Neuronal stem cell (in vitro differentiated cells): ENCODE results near the gene TRAF3IP3.

Experiments
- DNase-seq: peaks from one replicate; pipeline ENCODE4 v3.0.0-alpha.2; 2013; ENCODE audit warnings: low spot score
- H2AFZ ChIP-seq: one replicate; pipeline ENCODE4 v1.6.1; 2013; ENCODE audit warnings: mild to moderate bottlenecking, low read length, inconsistent platforms
- H2AK5ac ChIP-seq: 2 replicates; pipeline ENCODE4 v1.6.1; 2013; ENCODE audit warnings: low read depth, mild to moderate bottlenecking, inconsistent platforms, low read length, moderate library complexity, mixed read lengths
- H2BK120ac ChIP-seq: 2 replicates; pipeline ENCODE4 v1.6.1; 2013; ENCODE audit warnings: low read depth, mild to moderate bottlenecking, inconsistent platforms, low read length, moderate library complexity, mixed read lengths
- H2BK12ac ChIP-seq: one replicate; pipeline ENCODE4 v1.6.1; 2013; ENCODE audit warnings: low read length, inconsistent platforms
- H2BK15ac ChIP-seq: 2 replicates; pipeline ENCODE4 v1.6.1; 2013; ENCODE audit warnings: mild to moderate bottlenecking, low read length, inconsistent platforms, mixed read lengths
- H2BK5ac ChIP-seq: one replicate; pipeline ENCODE4 v1.6.1; 2013; ENCODE audit warnings: inconsistent platforms, mild to moderate bottlenecking, low read length, moderate library complexity
- H3K14ac ChIP-seq: one replicate; pipeline ENCODE4 v1.6.1; 2013; ENCODE audit warnings: low read length, inconsistent platforms
- H3K18ac ChIP-seq: 2 replicates; pipeline ENCODE4 v1.6.1; 2013; ENCODE audit warnings: low read length, inconsistent platforms
- H3K23ac ChIP-seq: 2 replicates; pipeline ENCODE4 v1.6.1; 2013; ENCODE audit warnings: low read depth, mild to moderate bottlenecking, mixed read lengths, low read length, inconsistent platforms; ENCODE audit not compliant: poor library complexity
- H3K27ac ChIP-seq: replicated peaks from 3 replicates; pipeline ENCODE4 v1.5.1; 2013; ENCODE audit warnings: low read length, inconsistent platforms
- H3K27me3 ChIP-seq, 3 experiments: 2 replicates each; pipeline ENCODE4 v1.6.1; 2013; ENCODE audit warnings: low read length in 3 of 3, mild to moderate bottlenecking in 2 of 3, inconsistent platforms in 1 of 3, low read depth in 1 of 3, mixed read lengths in 1 of 3, moderate library complexity in 1 of 3; ENCODE audit not compliant: control insufficient read depth in 3 of 3, insufficient read depth in 3 of 3
- H3K36me3 ChIP-seq, 2 donors: replicated peaks in 1 of 2; 2 replicates each; pipeline ENCODE4 v1.6.1; 2013; ENCODE audit warnings: low read length in 2 of 2; ENCODE audit not compliant: control insufficient read depth in 2 of 2, insufficient read depth in 2 of 2
- H3K4ac ChIP-seq: 2 replicates; pipeline ENCODE4 v1.6.1; 2013; ENCODE audit warnings: inconsistent platforms, mild to moderate bottlenecking, low read length, moderate library complexity
- H3K4me1 ChIP-seq, 2 donors: 1 replicate in 1 of 2; 2 replicates in 1 of 2; pipeline ENCODE4 v1.6.1; 2013; ENCODE audit warnings: low read length in 2 of 2, low read depth in 1 of 2; ENCODE audit not compliant: control insufficient read depth in 2 of 2, insufficient read depth in 1 of 2
- H3K4me2 ChIP-seq: one replicate; pipeline ENCODE4 v1.6.1; 2013; ENCODE audit warnings: mild to moderate bottlenecking, low read length, inconsistent platforms; ENCODE audit not compliant: insufficient read depth, poor library complexity, severe bottlenecking
- H3K4me3 ChIP-seq, 2 donors: 2 replicates each; pipeline ENCODE4 v1.5.1; 2013; ENCODE audit warnings: low read length in 2 of 2, mild to moderate bottlenecking in 2 of 2, inconsistent platforms in 1 of 2, moderate library complexity in 1 of 2
- H3K79me1 ChIP-seq: one replicate; pipeline ENCODE4 v1.6.1; 2013; ENCODE audit warnings: low read depth, mild to moderate bottlenecking, inconsistent platforms, low read length, moderate library complexity
- H3K9ac ChIP-seq: one replicate; pipeline ENCODE4 v1.6.1; 2013; ENCODE audit warnings: mild to moderate bottlenecking, low read depth, low read length, inconsistent platforms; ENCODE audit not compliant: poor library complexity
- H3K9me3 ChIP-seq, 2 donors: replicated peaks in 1 of 2; 2 replicates each; pipeline versions ENCODE3 to v1.6.1; 2013; ENCODE audit warnings: low read length in 2 of 2, mild to moderate bottlenecking in 2 of 2, inconsistent platforms in 1 of 2, low read depth in 1 of 2, mixed read lengths in 1 of 2, moderate library complexity in 1 of 2; ENCODE audit not compliant: control insufficient read depth in 2 of 2, insufficient read depth in 1 of 2
- H4K8ac ChIP-seq: one replicate; pipeline ENCODE4 v1.6.1; 2013; ENCODE audit warnings: low read depth, mild to moderate bottlenecking, inconsistent platforms, low read length, moderate library complexity
- H4K91ac ChIP-seq: one replicate; pipeline ENCODE4 v1.6.1; 2013; ENCODE audit warnings: low read length, low read depth, mild to moderate bottlenecking, inconsistent platforms; ENCODE audit not compliant: poor library complexity
- WGBS, 2 donors: extraction: QIAGEN DNeasy Blood & Tissue Kit; methylation state at CpG; one replicate each; pipeline ENCODE4 v1.1.7; 2013; ENCODE audit warnings: missing lambda C conversion rate in 2 of 2, mixed read lengths in 1 of 2; ENCODE audit not compliant: insufficient read length in 2 of 2, insufficient replicate concordance in 1 of 2; ENCODE audit errors: extremely low coverage in 2 of 2; 5-methylcytosine and 5-hydroxymethylcytosine counted together

TRAF3IP3 gene

DNA sequence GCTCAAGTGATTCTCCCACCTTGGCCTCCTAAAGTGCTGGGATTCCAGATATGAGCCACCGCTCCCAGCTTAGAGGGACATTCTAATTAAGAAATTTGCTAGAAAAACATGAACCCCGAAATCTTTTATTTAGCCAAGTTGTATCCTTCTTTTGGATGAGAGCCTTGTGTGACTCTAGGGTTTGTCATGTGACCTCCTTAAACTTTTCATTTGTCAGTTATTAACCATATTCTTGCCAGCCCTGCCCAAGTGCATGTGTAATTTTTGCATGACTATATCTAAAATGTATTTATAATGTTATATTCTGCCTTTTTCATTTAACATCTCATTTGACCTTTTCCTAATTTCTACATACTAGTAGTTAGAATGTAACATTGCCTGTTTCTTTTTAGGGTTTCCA, 73.9 kb downstream of the TRAF3IP3 start:
- Histone ChIP-seq H3K79me1 (no peaks in the 10 kb centered on the region), H3K14ac (no peak overlapping the region), H3K4ac (no peak overlapping the region), H2BK12ac (no peak overlapping the region), H3K27ac (no peak overlapping the region), H3K4me2 (no peak overlapping the region), H4K8ac (no peak overlapping the region), H3K9me3 (no peaks in the 10 kb centered on the region), H2BK5ac (no peak overlapping the region), H3K36me3 (peaks cover 10 to 51% of the 10 kb centered on the region in 2 donors), H4K91ac (no peak overlapping the region), H3K18ac (no peak overlapping the region), H3K23ac (no peak overlapping the region), H3K27me3 (no peaks in the 10 kb centered on the region), H2AK5ac (no peak overlapping the region), H3K4me1 (no peaks in the 10 kb centered on the region), H3K4me3 (no peak overlapping the region), H3K9ac (no peak overlapping the region), H2AFZ (no peak overlapping the region), H2BK120ac (no peak overlapping the region), H2BK15ac (no peak overlapping the region)
- no peak for DNase-seq
- no CpG with 5 or more reads among the region's 2 CpGs for WGBS, 2 donors

DNA sequence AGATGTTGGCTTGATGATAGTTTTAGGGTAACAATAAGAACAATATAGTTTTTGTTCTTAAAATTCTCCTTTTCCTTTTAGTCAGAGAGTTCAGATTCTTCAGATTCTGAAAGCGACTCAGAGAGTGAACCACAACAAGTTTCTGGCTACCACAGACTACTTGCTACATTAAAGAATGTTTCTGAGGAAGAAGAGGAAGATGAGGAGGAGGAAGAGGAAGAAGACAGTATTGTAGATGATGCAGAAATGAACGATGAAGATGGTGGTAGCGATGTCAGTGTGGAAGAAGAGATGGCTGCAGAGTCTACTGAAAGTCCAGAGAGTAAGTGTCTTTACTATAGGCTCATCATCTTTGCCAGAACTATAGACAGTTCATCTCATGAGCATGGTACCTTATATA, 74.9 kb downstream of the TRAF3IP3 start:
- Histone ChIP-seq H4K91ac (no peak overlapping the region), H3K4me2 (no peak overlapping the region), H3K4ac (no peak overlapping the region), H3K4me3 (no peak overlapping the region), H2BK15ac (no peak overlapping the region), H4K8ac (no peak overlapping the region), H3K18ac (no peak overlapping the region), H3K4me1 (no peaks in the 10 kb centered on the region), H3K79me1 (no peaks in the 10 kb centered on the region), H3K36me3 (peaks cover 15 to 61% of the 10 kb centered on the region in 2 donors), H2BK5ac (no peak overlapping the region), H3K27ac (no peak overlapping the region), H3K23ac (no peak overlapping the region), H3K9me3 (no peaks in the 10 kb centered on the region), H2BK12ac (no peak overlapping the region), H2AK5ac (no peak overlapping the region), H2AFZ (no peak overlapping the region), H3K9ac (no peak overlapping the region), H3K14ac (no peak overlapping the region), H3K27me3 (no peaks in the 10 kb centered on the region), H2BK120ac (no peak overlapping the region)
- no CpG with 5 or more reads among the region's 3 CpGs for WGBS, 2 donors
- DNase-seq, result no peak

DNA sequence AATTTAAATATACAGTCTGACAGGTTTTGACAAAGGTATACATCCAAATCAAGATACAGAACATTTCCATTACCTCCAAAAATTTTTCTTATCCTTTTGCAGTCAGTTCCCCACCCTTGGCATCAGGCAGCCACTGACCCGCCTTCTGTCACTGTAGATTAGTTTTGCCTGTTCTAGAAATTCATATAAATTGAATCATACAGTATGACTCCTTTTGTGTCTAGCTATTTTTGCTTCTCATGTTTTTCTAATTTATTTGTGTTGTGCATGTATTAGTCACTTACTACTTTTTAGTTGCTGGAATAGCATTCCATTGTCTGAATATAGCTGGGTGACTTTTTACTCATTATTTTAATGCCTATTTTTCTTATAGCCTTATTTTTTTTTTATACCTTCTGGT, 75.8 kb downstream of the TRAF3IP3 start:
- Histone ChIP-seq H3K23ac (no peak overlapping the region), H3K79me1 (no peaks in the 10 kb centered on the region), H3K4me3 (no peak overlapping the region), H3K4me1 (no peaks in the 10 kb centered on the region), H3K9me3 (no peaks in the 10 kb centered on the region), H2BK15ac (no peak overlapping the region), H2BK120ac (no peak overlapping the region), H3K18ac (no peak overlapping the region), H3K27me3 (no peaks in the 10 kb centered on the region), H2BK5ac (no peak overlapping the region), H3K27ac (no peak overlapping the region), H4K8ac (no peak overlapping the region), H3K4ac (no peak overlapping the region), H4K91ac (no peak overlapping the region), H3K9ac (no peak overlapping the region), H3K36me3 (peaks cover 16 to 70% of the 10 kb centered on the region in 2 donors), H2AK5ac (no peak overlapping the region), H2BK12ac (no peak overlapping the region), H3K14ac (no peak overlapping the region), H3K4me2 (no peak overlapping the region), H2AFZ (no peak overlapping the region)
- no CpG with 5 or more reads among the region's 1 CpG for WGBS, 2 donors
- no peak for DNase-seq
